H1 (cell line): ENCODE data around the gene FBXL17. TPM values are rescaled to one million over a fixed set of nuclear protein-coding genes. Genes with fewer than 3 reads are reported as not detected.

ENCODE experiments used
- polyA plus RNA-seq, 7 experiments: library from polyadenylated mRNA; depleted of rRNA in 3 of 7; stranded (reverse) in 5 of 7; unstranded in 2 of 7; fragments of >200 nt in 5 of 7; fragments of 200-250 nt in 2 of 7; gene quantifications; 1 replicate in 5 of 7; 2 replicates in 1 of 7; 4 replicates in 1 of 7; pipeline versions ENCODE4 v1.2.1 to v1.2.3, GENCODE V29; 2011 to 2013; ENCODE audit warnings: missing spikeins in 2 of 7, mixed read lengths in 2 of 7
- total RNA-seq: library from RNA; stranded (reverse); fragmentation: NEBNext Ultra II Directional; extraction: Animal tissue kit (Norgen Biotek cat#: 25700); gene quantifications from 2 replicates; pipeline ENCODE4 v1.2.1, GENCODE V29; 2021
- TF ChIP-seq, protein P1 (sequence below): IDR thresholded peaks from 2 replicates; pipeline ENCODE4 v1.6.1; 2012; ENCODE audit warnings: low read length, inconsistent platforms

FBXL17 gene
- total and polyA plus RNA-seq, 2 of the 8 experiments (the other 6 are each of a cell fraction or from before 2014, with no cell fraction given) = 0.35 to 4.3 TPM

GRCh38 chr5:108074626-108075025 lies 307.3 kb downstream of the FBXL17 start (continued):
- TF ChIP-seq, protein P1, sequence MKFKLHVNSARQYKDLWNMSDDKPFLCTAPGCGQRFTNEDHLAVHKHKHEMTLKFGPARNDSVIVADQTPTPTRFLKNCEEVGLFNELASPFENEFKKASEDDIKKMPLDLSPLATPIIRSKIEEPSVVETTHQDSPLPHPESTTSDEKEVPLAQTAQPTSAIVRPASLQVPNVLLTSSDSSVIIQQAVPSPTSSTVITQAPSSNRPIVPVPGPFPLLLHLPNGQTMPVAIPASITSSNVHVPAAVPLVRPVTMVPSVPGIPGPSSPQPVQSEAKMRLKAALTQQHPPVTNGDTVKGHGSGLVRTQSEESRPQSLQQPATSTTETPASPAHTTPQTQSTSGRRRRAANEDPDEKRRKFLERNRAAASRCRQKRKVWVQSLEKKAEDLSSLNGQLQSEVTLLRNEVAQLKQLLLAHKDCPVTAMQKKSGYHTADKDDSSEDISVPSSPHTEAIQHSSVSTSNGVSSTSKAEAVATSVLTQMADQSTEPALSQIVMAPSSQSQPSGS = no peak
- TF ChIP-seq, all 59 proteins: peak for 0
